ENCODE data around the gene HTRA3.

The HTRA3 gene

GRCh38 chr4:8266508-8266907, 3.0 kb upstream of the HTRA3 start:
- no peak for DNase-seq (ENCODE audit: low spot score)

DNA sequence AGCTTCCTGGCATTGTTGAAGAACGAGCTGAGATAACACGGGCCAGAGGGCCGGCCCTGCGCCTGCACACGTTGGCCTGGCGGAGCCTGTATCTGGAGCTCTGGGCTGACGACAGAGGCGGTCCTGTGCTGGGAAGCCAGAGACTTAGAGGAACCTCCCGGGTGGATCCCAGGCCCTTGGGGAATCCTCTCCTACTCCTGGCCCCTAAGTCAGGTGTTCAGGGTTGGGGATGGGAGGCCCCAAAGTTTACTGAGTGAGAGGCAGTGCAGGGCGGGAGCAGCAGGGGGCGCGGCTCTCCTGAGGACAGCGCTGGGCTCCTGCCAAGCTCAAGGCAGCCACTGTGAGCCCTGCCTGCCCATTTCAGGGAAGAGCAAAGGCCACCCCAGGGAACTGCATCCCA, 2.5 kb upstream of the HTRA3 start:
- no peak for DNase-seq (ENCODE audit: low spot score)

GRCh38 chr4:8268211-8268610, 1.3 kb upstream of the HTRA3 start:
- no peak for DNase-seq (ENCODE audit: low spot score)

GRCh38 chr4:8268901-8269534, 536 bp upstream of the HTRA3 start:
- DNase-seq (ENCODE audit: low spot score), result no peak

DNA sequence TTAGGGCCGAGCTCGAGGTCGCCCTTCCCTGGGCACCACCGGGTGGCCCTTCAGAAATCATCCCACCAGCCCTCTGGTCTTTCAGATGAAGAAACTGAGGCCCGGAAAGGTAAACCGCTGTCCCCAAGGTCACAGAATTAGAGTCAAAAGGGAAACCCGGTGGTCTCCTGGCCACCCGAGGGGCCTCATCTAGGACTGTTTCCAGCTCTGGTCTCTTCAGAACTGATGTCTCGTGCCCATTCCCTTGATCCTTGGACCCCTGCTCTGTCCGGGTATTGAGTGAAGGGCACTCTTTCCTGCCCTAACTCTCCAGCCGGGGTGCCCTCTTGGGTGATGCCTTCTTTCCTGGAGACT, 841 bp downstream of the HTRA3 start:
- no peak for DNase-seq (ENCODE audit: low spot score)

- DNase-seq (ENCODE audit: low spot score), result no peak
Observed at GRCh38 chr4:8270912-8271815, 1.6 kb downstream of the HTRA3 start.

DNA sequence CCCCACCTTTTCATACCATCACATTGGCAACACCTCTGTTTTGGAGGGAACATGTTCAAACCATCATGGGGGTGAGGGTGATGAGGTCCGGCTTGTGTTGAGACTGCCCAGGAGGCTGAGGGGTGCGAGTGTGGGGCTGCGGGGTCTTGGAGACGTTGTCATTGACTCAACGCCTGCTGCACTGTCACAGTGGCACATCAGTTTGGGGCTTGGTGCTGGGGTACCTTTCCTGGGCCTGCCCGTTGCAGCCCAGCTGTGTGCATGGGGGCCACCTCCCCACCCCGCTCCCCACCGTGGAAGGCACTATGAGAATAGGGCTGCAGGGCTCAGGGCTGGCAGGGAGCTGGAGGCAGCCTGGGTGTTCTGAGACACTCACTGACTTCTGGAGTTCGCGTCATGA, 2.3 kb downstream of the HTRA3 start:
- no peak for DNase-seq (ENCODE audit: low spot score)

DNA sequence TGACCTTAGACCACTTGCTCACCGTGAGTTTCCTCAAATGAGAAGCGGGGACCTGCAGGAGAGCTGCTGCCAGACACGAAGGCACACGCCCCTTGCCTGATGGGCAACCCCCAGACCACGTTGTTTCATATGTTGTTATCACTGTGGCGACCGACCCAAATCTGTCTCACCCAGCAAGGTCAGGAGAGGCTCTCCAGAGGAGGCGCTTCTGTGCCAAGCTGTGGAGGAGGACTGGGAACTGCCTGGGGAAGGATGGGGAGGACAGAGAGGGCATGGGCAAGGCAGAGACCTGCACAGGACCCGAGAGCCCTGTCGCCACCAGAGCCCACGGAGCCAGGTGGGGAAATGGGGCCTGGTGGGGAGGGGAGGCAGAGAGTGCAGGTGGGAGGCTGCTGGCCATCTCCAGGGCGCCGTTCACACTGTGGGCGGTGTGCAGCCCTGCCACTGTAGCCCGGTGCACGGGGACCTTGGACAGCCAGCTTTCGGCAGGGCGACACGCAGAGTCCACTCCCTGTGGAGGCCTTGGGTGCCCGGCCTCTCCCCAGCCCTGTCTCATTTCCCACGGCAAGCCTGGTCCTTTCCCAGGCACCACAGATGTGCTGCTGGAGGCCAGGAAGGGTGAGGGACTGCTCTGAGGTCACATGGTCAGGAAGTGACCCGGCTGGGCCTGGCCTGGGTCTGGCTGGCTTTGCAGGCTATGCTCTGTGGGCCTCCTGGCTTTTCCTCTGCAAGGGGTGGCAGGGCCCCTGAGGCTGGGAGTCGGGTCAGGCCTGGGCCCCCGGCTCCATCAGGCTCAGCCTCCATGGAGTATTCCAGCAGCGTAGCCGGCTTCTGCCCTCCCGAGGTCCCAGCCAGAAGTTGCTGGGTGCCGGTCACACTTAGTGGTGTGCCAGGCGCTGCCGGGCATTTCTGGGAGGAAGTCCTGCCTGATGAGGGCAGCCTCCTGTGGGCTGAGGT, 3.2 kb downstream of the HTRA3 start:
- no peak for DNase-seq (ENCODE audit: low spot score)

GRCh38 chr4:8273450-8273849, 3.9 kb downstream of the HTRA3 start:
- no peak for DNase-seq (ENCODE audit: low spot score)

DNA sequence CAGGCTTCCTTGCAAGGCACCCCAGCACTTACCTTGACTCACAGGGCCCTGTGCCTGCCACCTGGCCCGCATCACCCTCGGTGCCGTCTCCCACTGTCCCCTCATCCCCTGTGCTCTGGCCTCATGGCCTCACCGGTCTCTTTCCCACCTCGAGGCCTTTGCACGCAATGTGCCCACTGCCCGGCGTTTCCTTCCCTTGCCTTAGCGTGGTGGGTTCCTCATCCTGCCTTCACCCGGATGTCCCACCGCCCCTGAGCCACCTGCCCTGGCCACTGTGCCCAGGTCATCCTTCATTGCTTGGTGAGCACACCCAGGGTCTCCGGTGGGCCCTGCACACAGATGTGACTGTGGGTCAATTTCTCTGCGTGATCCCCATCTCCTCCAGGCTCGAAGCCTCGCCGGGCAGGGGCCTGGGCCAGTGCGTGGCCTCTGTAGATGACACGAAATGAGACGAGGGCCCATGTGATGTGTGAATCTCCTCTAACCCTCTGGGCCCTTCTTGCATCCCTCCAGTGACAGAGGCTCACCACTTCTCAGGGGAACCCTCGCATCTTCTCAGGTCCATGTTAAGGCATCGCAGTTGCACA, 4.6 kb downstream of the HTRA3 start:
- DNase-seq (ENCODE audit: low spot score), result no peak

- DNase-seq (ENCODE audit: low spot score), result peak; percentile 77
Observed at GRCh38 chr4:8274765-8275547, 5.4 kb downstream of the HTRA3 start.

- DNase-seq (ENCODE audit: low spot score), result no peak
Observed at GRCh38 chr4:8275548-8275910, 6.0 kb downstream of the HTRA3 start.

DNA sequence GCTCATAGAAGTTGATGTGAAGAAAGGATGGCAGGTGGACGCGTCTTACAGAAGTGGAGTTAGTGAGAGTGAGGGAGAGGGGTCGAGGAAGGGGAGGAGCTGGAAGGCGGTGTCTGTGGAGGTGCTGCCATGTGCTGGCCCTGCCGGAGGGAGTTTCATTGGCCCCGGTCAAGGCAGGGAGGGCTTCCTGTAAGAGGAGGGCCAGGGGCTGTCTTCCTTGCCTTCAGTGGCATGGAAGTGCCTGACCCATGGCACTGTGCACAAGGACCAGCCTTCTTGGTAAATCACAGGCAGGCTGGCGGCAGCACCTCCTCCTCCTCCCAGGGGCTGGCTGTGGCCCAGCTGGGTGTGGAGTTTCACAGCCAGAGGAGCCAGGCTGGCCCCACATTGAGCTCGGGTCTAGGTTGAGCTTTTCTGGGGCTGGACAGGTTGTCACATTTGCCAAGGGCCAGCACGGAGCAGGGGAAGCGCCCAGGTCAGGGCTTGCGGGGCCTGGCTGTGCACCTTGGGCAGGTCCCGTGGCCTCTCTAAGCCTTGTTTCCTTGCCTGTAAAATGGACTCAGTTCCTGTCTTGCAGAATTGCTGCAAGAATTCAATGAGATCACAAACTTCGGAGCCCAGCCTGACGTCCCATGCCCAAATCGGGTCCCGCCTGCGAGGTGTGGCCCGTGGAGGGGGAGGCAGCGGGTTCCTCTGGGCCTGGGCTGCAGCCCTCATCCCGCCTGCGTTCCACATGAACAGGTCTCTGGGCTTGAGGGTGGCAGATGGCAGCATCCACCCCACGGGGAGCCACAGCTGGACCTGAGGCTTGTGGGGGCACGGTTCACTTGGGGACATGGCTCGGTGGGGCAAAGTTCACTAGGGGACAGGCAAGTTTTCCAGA, 7.0 kb downstream of the HTRA3 start:
- DNase-seq (ENCODE audit: low spot score), result no peak

DNA sequence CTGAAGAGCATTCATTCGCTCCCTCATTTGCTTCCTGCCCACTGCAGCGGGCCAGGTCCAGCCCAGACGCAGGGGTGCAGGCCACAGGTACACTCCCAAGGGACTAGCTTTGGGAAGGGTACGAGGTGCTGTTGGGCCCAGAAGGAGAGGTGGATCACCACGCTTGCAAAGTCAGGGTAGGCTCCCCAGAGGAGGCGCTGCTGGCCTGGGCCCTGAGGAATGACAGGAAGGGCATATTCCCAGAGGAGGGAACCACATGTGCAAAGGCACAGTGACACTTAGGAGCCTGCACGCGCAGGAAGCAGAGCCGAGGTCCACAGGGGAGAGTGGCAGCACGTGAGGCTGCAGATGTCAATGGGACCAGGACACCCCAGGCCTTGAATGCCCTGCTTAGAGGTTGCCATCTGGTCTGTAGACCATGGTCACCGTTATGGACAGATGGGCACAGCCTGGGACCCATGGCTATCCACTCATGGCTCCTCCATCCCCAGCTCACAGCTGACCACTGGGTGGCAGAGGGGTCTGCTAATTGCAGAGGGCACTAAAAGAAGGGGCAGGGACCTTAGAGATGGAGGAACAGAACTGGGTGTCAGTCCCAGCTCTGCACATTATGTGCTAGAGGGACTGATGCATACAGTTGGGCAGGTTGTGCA, 7.9 kb downstream of the HTRA3 start:
- no peak for DNase-seq (ENCODE audit: low spot score)

DNA sequence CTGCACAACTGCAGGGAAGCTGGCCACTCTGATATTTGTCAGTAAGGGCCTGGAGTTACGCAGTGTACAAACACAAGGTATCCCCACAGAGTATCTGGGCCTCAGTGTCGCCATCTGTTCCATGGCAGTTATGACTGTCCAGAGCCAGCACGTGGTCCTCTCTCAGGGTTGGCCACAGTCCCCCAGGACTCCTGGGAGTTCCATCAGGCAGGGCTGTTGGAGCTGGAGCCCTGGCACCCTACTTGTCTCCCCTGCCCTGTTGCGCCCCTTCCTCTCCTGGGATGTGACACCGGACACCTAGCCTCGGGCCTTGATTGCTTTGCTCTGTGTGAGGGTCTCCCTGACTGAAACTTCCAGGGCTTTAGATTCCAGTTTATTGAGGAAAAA, 8.4 kb downstream of the HTRA3 start:
- DNase-seq (ENCODE audit: low spot score), result no peak

- DNase-seq (ENCODE audit: low spot score), result no peak
Observed at GRCh38 chr4:8278421-8279287, 9.1 kb downstream of the HTRA3 start.

- no peak for DNase-seq (ENCODE audit: low spot score)
Observed at GRCh38 chr4:8279321-8280157, 10.0 kb downstream of the HTRA3 start.
